K562 (cell line): ENCODE measurements around the gene SLCO3A1. TPM values are rescaled to one million over a fixed set of nuclear protein-coding genes. Genes with fewer than 3 reads are reported as not detected.

Source experiments
- ZBTB40 ChIP-seq, 2 experiments: fragments of 450-650 bp in 1 of 2; sonication (generic) in 1 of 2; formaldehyde crosslinking in 1 of 2; IDR thresholded peaks; 2 replicates each; pipeline versions ENCODE4 v1.7.1 to v1.9.0; 2016 to 2022; ENCODE audit warnings: inconsistent platforms in 1 of 2, mild to moderate bottlenecking in 1 of 2, missing genetic modification reagents in 1 of 2
- polyA plus RNA-seq, 8 experiments: library from polyadenylated mRNA; depleted of rRNA in 4 of 8; stranded (reverse) in 5 of 8; unstranded in 3 of 8; fragments of >200 nt; fragmentation: Nextera tagmentation in 2 of 8; fragmentation: Illumina TruSeq in 1 of 8; extraction: Ambion mirVana in 2 of 8; extraction: Trizol in 1 of 8; gene quantifications; 2 replicates each; pipeline versions ENCODE4 v1.2.1 to v1.2.3, GENCODE V29; 2011 to 2014; ENCODE audit warnings: inconsistent platforms in 1 of 8, missing spikeins in 1 of 8
- total RNA-seq, 7 experiments: library from RNA; depleted of rRNA in 6 of 7; stranded (reverse); fragments of >200 nt in 6 of 7; fragmentation: Illumina TruSeq in 2 of 7; extraction: Trizol in 2 of 7; gene quantifications; 2 replicates each; pipeline versions ENCODE4 v1.2.1 to v1.2.3, GENCODE V29; 2011 to 2021; ENCODE audit warnings: low replicate concordance in 1 of 7

SLCO3A1 gene
- total and polyA plus RNA-seq, 9 of the 15 experiments (the other 6 are each of a cell fraction or from before 2014, with no cell fraction given), result 0.01 to 0.84 (median 0.06) TPM; not detected in 3

GRCh38 chr15:92159481-92159880, 306.0 kb downstream of the SLCO3A1 start (continued):
- TF ChIP-seq ZBTB40 (IDR thresholded peaks at IDR 0.05) (no peak), ZBTB40 (CRISPR knock-in tag; IDR thresholded peaks at IDR 0.05) (no peak)
